Progenitor cell of endocrine pancreas (in vitro differentiated cells): ENCODE data around the gene THSD4. TPM values are rescaled to one million over a fixed set of nuclear protein-coding genes. Genes with fewer than 3 reads are reported as not detected.

Experiments
- DNase-seq: peaks from one replicate; pipeline ENCODE4 v3.0.0; 2021; ENCODE audit warnings: low spot score; ENCODE audit not compliant: unreplicated experiment
- H3K27ac Mint-ChIP-seq: 2 replicates; pipeline ENCODE4 v1.8.0; 2021; ENCODE audit warnings: mild to moderate bottlenecking, moderate library complexity, mixed read lengths
- H3K27me3 Mint-ChIP-seq: 2 replicates; pipeline ENCODE4 v1.8.0; 2021; ENCODE audit warnings: mixed read lengths
- H3K36me3 Mint-ChIP-seq: 2 replicates; pipeline ENCODE4 v1.8.0; 2022; ENCODE audit warnings: mixed read lengths; ENCODE audit not compliant: insufficient read depth
- H3K4me1 Mint-ChIP-seq: 2 replicates; pipeline ENCODE4 v1.8.0; 2021; ENCODE audit warnings: low read depth, mixed read lengths
- H3K4me3 Mint-ChIP-seq: 2 replicates; pipeline ENCODE4 v1.8.0; 2021; ENCODE audit warnings: low read depth, mild to moderate bottlenecking, moderate library complexity, mixed read lengths
- H3K9me3 Mint-ChIP-seq: 2 replicates; pipeline ENCODE4 v1.8.0; 2021; ENCODE audit warnings: low read depth, mixed read lengths
- total RNA-seq: library from RNA; stranded (reverse); gene quantifications from 2 replicates; pipeline ENCODE4 v1.2.1, GENCODE V29; 2021
- TF ChIP-seq, protein P1 (sequence below): fragments of 200-600 bp; sonication (generic); IDR thresholded peaks from one replicate; pipeline ENCODE4 v1.5.0; 2021; ENCODE audit warnings: antibody characterized with exemption, mild to moderate bottlenecking; ENCODE audit not compliant: unreplicated experiment

THSD4 gene
- total RNA-seq, 1 donor from 2014 or later = 6.8 TPM

DNA sequence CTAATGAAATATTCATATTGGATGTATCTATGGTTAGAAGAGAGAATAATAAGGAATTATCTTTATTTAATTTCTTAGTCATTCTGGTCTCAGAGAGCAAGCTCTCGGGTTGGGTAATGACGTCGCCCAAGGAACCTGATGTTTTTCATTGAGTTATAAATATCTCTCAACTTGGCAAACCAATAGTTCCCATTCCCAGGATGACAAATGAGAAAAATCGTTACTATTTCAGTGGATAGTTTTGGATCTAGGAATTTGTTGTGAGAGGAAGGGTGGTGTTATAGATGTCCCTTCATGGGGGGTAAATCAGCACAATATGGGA, 532.2 kb downstream of the THSD4 start:
- no peaks in the 10 kb centered on the region for H3K36me3 Mint-ChIP-seq
- no peak overlapping the region for H3K27ac Mint-ChIP-seq
- H3K27me3 Mint-ChIP-seq = peaks cover 23% of the 10 kb centered on the region
- no peak for DNase-seq
- no peaks in the 10 kb centered on the region for H3K9me3 Mint-ChIP-seq
- H3K4me1 Mint-ChIP-seq = no peaks in the 10 kb centered on the region
- TF ChIP-seq, protein P1, sequence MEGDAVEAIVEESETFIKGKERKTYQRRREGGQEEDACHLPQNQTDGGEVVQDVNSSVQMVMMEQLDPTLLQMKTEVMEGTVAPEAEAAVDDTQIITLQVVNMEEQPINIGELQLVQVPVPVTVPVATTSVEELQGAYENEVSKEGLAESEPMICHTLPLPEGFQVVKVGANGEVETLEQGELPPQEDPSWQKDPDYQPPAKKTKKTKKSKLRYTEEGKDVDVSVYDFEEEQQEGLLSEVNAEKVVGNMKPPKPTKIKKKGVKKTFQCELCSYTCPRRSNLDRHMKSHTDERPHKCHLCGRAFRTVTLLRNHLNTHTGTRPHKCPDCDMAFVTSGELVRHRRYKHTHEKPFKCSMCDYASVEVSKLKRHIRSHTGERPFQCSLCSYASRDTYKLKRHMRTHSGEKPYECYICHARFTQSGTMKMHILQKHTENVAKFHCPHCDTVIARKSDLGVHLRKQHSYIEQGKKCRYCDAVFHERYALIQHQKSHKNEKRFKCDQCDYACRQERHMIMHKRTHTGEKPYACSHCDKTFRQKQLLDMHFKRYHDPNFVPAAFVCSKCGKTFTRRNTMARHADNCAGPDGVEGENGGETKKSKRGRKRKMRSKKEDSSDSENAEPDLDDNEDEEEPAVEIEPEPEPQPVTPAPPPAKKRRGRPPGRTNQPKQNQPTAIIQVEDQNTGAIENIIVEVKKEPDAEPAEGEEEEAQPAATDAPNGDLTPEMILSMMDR = no peak
- H3K4me3 Mint-ChIP-seq = no peak overlapping the region

DNA sequence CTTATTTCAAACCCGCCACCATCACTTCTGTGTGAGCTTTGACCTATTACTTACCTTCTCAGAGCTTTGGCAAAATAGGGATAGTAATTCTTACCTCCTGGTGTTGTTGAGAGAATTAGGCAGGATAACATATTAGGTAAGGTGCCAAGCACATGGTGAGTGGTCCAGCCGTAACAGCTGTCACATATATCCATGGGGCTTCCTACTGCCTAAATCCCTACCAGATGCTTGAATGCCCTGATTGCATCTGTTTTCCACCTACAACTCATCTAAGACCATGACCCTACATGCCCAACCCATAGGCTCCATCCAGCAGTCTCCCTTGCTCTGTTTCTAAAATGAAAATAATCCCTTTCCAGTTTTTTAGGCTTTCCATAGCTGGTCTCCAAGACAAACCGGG, 532.8 kb downstream of the THSD4 start:
- Mint-ChIP-seq H3K36me3 (no peaks in the 10 kb centered on the region), H3K4me3 (no peak overlapping the region), H3K27ac (no peak overlapping the region), H3K9me3 (no peaks in the 10 kb centered on the region), H3K27me3 (peaks cover 29% of the 10 kb centered on the region), H3K4me1 (no peaks in the 10 kb centered on the region)
- DNase-seq = no peak
- TF ChIP-seq, protein P1 = no peak

DNA sequence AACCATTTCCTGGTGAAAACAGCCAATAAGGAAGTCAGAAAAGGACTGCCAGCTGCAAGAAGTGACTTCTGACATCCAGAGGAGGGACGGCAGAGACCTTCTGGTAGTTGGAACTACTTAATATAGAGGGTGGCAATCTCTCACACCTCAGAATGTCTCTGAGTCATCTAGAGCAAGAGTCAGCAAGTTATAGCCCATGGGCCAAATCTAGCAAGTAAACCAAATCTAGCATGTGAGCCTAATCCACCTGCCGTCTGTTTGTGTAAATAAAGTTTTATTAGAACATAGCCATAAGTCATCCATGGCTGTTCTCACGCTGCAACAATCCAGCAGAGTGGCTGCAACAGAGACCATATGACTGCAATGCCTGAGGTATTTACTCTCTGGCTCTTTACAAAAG, 534.6 kb downstream of the THSD4 start:
- Mint-ChIP-seq H3K4me1 (peaks cover 4% of the 10 kb centered on the region), H3K36me3 (no peaks in the 10 kb centered on the region), H3K27me3 (peaks cover 32% of the 10 kb centered on the region), H3K4me3 (no peak overlapping the region), H3K9me3 (no peaks in the 10 kb centered on the region), H3K27ac (no peak overlapping the region)
- TF ChIP-seq, protein P1 = no peak
- no peak for DNase-seq

DNA sequence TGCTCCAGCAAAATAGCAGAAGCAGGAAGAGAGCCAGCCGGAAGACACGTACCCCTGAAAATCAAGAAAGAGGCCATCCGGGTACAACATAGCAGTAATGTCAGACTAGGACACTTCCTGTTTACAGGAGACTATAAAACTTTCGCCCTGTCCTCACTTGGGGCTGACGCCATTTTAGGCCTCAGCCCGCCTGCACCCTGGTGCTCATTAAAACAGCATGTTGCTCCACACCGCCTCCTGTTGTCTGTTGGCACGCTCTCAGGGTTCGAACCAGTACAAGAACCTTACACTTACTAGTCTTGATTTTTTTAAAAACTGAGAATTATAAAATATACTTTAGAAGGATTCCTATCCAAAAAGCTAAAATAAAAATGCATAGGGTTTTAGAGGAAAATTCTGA, 535.3 kb downstream of the THSD4 start:
- DNase-seq = no peak
- peaks cover 36% of the 10 kb centered on the region for H3K27me3 Mint-ChIP-seq
- no peaks in the 10 kb centered on the region for H3K9me3 Mint-ChIP-seq
- H3K4me3 Mint-ChIP-seq = no peak overlapping the region
- H3K4me1 Mint-ChIP-seq = peaks cover 7% of the 10 kb centered on the region
- TF ChIP-seq, protein P1 = no peak
- no peaks in the 10 kb centered on the region for H3K36me3 Mint-ChIP-seq
- no peak overlapping the region for H3K27ac Mint-ChIP-seq

DNA sequence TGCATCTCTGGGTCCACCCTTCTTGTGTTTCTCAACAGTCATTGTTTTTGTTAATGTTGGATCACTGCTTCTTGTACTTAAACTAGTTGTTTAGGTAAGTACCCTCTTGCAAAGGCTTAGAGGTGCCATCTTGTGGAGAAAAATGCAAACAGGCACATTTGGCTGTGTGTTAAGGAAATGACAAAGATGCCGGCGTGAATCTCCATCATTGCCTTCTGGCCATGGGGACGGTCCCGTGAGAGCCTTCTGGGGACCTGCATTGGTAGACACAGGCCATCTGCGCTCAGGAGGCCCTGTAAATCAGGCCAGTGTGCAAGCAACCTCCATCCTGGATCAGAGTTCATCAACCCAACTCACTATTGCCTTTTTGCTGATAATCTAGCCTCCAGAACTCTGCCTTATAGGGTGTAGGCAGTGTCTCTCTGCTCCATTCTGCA, 536.5 kb downstream of the THSD4 start:
- peaks cover 8% of the 10 kb centered on the region for H3K4me1 Mint-ChIP-seq
- TF ChIP-seq, protein P1 = peak; percentile 60
- DNase-seq = no peak

More for the DNA sequence above, 536.5 kb downstream of the THSD4 start:
- no peaks in the 10 kb centered on the region for H3K9me3 Mint-ChIP-seq
- no peaks in the 10 kb centered on the region for H3K36me3 Mint-ChIP-seq
- peaks cover 30% of the 10 kb centered on the region for H3K27me3 Mint-ChIP-seq
- H3K27ac Mint-ChIP-seq = no peak overlapping the region
- H3K4me3 Mint-ChIP-seq = no peak overlapping the region
